ENCODE data around the gene TBC1D22A. TPM values are rescaled to one million over a fixed set of nuclear protein-coding genes. Genes with fewer than 3 reads are reported as not detected.

TBC1D22A gene
- total RNA-seq, 4 donors from 2014 or later, result 42.6 to 70.4 (median 55.1) TPM

- no peak overlapping the region for H3K27ac ChIP-seq
- DNase-seq, result no peak
- H3K4me1 ChIP-seq, result no peaks in the 10 kb centered on the region
- no peaks in the 10 kb centered on the region for H3K36me3 ChIP-seq
- H3K9me3 ChIP-seq, result no peaks in the 10 kb centered on the region
- TF ChIP-seq CTCF (IDR thresholded peaks at IDR 0.05) (no peak), POLR2A (IDR thresholded peaks at IDR 0.05) (no peak)
- H3K27me3 ChIP-seq, result no peaks in the 10 kb centered on the region
- H3K4me3 ChIP-seq, result no peak overlapping the region
Observed at GRCh38 chr22:46875089-46875488, 112.6 kb downstream of the TBC1D22A start.

- no peak for DNase-seq
- Histone ChIP-seq H3K36me3 (no peaks in the 10 kb centered on the region), H3K4me3 (no peak overlapping the region), H3K27ac (no peak overlapping the region), H3K27me3 (no peaks in the 10 kb centered on the region), H3K9me3 (no peaks in the 10 kb centered on the region), H3K4me1 (no peaks in the 10 kb centered on the region)
- no peak for TF ChIP-seq POLR2A (IDR thresholded peaks at IDR 0.05)
- no peak for TF ChIP-seq CTCF (IDR thresholded peaks at IDR 0.05)
Observed at GRCh38 chr22:46876357-46876934, 114.0 kb downstream of the TBC1D22A start.

GRCh38 chr22:46878191-46878948 is 115.9 kb downstream of the TBC1D22A start:
- no peak overlapping the region for H3K4me3 ChIP-seq
- H3K4me1 ChIP-seq, result no peaks in the 10 kb centered on the region
- H3K27me3 ChIP-seq, result no peaks in the 10 kb centered on the region
- no peak overlapping the region for H3K27ac ChIP-seq
- peak in 1 of 3 donors; percentile 8 for DNase-seq
- no peaks in the 10 kb centered on the region for H3K9me3 ChIP-seq
- H3K36me3 ChIP-seq, result peaks cover 0 to under 1% (median 0%) of the 10 kb centered on the region in 3 donors
- no peak for TF ChIP-seq CTCF (IDR thresholded peaks at IDR 0.05)
- TF ChIP-seq POLR2A (IDR thresholded peaks at IDR 0.05), result no peak

- H3K27me3 ChIP-seq, result no peaks in the 10 kb centered on the region
- no peaks in the 10 kb centered on the region for H3K9me3 ChIP-seq
- no peak overlapping the region for H3K4me3 ChIP-seq
- H3K27ac ChIP-seq, result no peak overlapping the region
- H3K36me3 ChIP-seq, result peaks cover 0 to 7% (median 0%) of the 10 kb centered on the region in 3 donors
- DNase-seq, result peak in 1 of 3 donors; percentile 11
- TF ChIP-seq CTCF (IDR thresholded peaks at IDR 0.05) (no peak), POLR2A (IDR thresholded peaks at IDR 0.05) (no peak)
- no peaks in the 10 kb centered on the region for H3K4me1 ChIP-seq
Observed at GRCh38 chr22:46879083-46879482, 116.6 kb downstream of the TBC1D22A start.

GRCh38 chr22:46881373-46882118 is 119.1 kb downstream of the TBC1D22A start:
- TF ChIP-seq CTCF (IDR thresholded peaks at IDR 0.05), result no peak
- no peak for TF ChIP-seq POLR2A (IDR thresholded peaks at IDR 0.05)
- Histone ChIP-seq H3K27ac (no peak overlapping the region), H3K27me3 (no peaks in the 10 kb centered on the region), H3K4me1 (no peaks in the 10 kb centered on the region), H3K9me3 (no peaks in the 10 kb centered on the region), H3K36me3 (peaks cover 0 to 16% (median 0%) of the 10 kb centered on the region in 3 donors), H3K4me3 (no peak overlapping the region)
- DNase-seq, result no peak

All from Peyer's patch (tissue), 4 donors.